GM12874 (cell line): ENCODE measurements around the gene MICAL3.

Source experiments
- CTCF ChIP-seq: IDR thresholded peaks from 2 replicates; pipeline ENCODE4 v1.5.1; 2011; ENCODE audit warnings: low read depth, mild to moderate bottlenecking, control low read depth, low read length, moderate library complexity; ENCODE audit not compliant: insufficient read depth

The MICAL3 gene

DNA sequence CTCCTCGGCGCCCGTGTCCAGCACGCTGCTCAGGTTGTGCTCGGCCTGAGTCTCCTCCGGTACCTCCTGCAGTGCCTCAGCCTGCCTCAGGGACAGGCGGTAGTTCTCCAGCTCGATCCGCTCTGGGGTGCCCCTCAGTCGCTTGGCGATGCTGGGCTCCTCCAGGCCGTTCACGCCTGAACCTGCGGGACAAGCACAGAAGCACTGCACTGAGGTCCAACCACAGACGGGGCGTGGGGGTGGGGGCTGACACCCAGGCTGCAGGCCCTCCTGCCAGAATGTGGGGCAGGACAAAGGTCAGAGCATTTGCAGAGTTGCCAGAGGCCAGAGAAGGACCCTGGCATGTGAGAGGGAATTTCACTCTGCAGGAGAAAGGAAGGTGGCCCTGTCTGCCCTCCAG, 182.5 kb downstream of the MICAL3 start:
- TF ChIP-seq CTCF, result no peak

DNA sequence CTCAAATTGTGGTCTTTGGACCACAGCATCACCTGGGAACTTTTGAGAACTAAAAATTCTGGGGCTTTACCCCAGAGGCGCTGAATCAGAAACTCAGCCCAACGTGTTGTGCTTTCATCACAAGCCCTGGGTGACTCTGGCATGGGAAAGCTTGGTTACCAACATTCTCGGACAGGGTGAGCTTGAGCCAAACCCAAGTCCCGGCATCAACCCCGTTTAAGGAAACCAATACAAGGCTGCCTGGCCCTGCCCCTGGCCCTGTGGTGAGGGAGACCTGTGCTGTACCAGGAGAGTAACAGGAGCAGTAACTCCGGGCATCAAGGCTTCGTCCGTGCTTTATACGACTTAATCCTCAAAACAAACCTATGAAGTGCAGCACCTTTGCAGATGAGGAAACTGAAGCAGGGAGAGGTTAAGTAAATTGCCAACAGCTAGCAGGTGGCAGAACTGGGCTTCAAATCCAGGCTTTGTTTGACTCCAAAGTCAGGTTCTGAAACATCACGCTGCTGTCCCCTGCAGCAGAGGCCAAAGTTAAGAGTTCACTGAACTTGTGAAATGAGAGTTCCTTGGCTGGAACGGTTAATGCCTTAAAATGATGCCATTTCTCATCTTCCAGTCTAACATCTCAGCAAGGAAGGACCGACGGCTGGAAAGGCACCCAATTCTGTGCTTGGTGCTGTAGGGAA, 186.0 kb downstream of the MICAL3 start:
- no peak for TF ChIP-seq CTCF

GRCh38 chr22:17836992-17837742, 187.2 kb downstream of the MICAL3 start:
- no peak for TF ChIP-seq CTCF

DNA sequence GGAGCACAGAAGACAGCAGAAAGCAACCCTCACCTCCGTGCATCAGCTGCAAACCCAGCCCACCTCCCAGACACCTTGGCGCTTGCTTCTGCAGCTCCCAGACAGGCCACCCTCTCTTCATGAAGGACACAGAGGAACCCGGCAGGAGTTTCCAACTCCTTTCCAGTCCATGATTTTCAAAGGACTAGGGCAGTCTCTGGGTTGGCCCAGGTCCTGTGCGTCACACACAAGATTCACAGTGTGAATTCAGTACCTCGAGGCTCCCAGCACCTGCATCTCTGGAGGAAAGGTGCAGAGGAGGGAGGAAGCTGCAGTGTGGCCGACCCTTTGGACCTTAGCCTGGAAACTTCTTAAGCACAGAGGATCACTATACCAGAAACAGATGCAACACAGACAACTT, 189.1 kb downstream of the MICAL3 start:
- TF ChIP-seq CTCF, result no peak

- no peak for TF ChIP-seq CTCF
These were observed 190.9 kb downstream of the MICAL3 start for GRCh38 chr22:17833489-17833888.

DNA sequence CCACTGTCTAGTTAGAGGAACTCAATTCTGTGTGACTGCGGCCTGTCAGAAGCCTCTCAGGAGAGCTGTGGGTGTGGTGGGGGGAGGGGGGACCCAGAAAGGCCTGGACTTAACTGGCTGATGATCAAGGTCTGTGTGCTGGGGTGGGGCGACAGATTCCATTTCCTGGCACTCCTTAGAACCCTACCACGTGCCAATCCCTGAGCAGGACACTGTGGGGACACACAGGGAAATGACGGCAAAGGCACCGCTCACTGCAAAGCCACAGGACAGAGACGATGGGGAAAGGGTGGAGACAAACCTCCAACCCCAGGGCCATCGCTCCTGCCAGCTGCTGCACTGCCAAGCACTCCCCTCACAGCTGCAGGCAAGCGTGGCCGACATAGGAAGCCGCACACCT, 191.7 kb downstream of the MICAL3 start:
- TF ChIP-seq CTCF, result no peak

- TF ChIP-seq CTCF, result no peak
These were observed 192.7 kb downstream of the MICAL3 start for GRCh38 chr22:17831501-17832251.
